HepG2 (cell line): ENCODE results near the gene PHKA1. TPM values are rescaled to one million over a fixed set of nuclear protein-coding genes. Genes with fewer than 3 reads are reported as not detected.

ENCODE experiments used
- ATAC-seq: fragments of 200-7000 bp; cut with Tn5 transposase; 3 replicates; pipeline ENCODE4 v1.9.1; 2020; ENCODE audit warnings: mild to moderate bottlenecking, moderate library complexity
- BruUV-seq: library from RNA; stranded (reverse); fragments of 400-500 nt; replicated peaks from 2 replicates; lab custom pipeline; 2021; lab: Mats Ljungman, UMichigan
- CTCF ChIA-PET: fragments of 300-600 bp; formaldehyde crosslinking; extraction: SDS; loops from one replicate; lab custom pipeline; 2021; ENCODE audit warnings: low total read pairs, inconsistent platforms, low intra/inter-chr PET ratio; lab: Yijun Ruan, JAX
- POLR2A ChIA-PET: fragments of 350-600 bp; sonication (Branson Sonifier 250); formaldehyde crosslinking; loops from one replicate; lab custom pipeline; 2020; ENCODE audit warnings: antibody characterized with exemption, inconsistent platforms; lab: Yijun Ruan, JAX
- DNase-seq: peaks from one replicate; pipeline ENCODE4 v3.0.0-alpha.2; 2015; ENCODE audit warnings: low spot score
- FAIRE-seq: peaks from 3 replicates; lab custom pipeline; 2011; peaks lifted over from hg19 to GRCh38; lab: Jason Lieb, UNC
- H2AFZ ChIP-seq: one replicate; pipeline ENCODE4 v1.6.1; 2011; ENCODE audit warnings: low read length, inconsistent platforms
- H3K27ac ChIP-seq: fragments of 300-600 bp; 3 replicates; pipeline ENCODE4 v1.8.0; 2011; ENCODE audit warnings: mixed run types, mild to moderate bottlenecking, mixed read lengths, low read length, inconsistent platforms; ENCODE audit not compliant: insufficient read depth; ENCODE audit errors: extremely low read length
- H3K27me3 ChIP-seq, 2 experiments: fragments of 200-600 bp in 1 of 2; 2 replicates in 1 of 2; 3 replicates in 1 of 2; pipeline versions ENCODE4 v1.6.0 to v1.8.0; 2011; ENCODE audit warnings: low read length in 2 of 2, mild to moderate bottlenecking in 2 of 2, moderate library complexity in 2 of 2, inconsistent platforms in 1 of 2; ENCODE audit not compliant: insufficient read depth in 2 of 2, control insufficient read depth in 1 of 2
- H3K36me3 ChIP-seq, 2 experiments: fragments of 200-600 bp in 1 of 2; replicated peaks in 1 of 2; 2 replicates in 1 of 2; 3 replicates in 1 of 2; pipeline versions ENCODE4 v1.5.1 to v1.8.0; 2011; ENCODE audit warnings: low read length in 2 of 2, inconsistent platforms in 1 of 2; ENCODE audit not compliant: insufficient read depth in 2 of 2, control insufficient read depth in 1 of 2
- H3K4me1 ChIP-seq: 2 replicates; pipeline ENCODE4 v1.5.1; 2012; ENCODE audit warnings: low read length, inconsistent platforms; ENCODE audit not compliant: insufficient read depth
- H3K4me2 ChIP-seq: 2 replicates; pipeline ENCODE4 v1.6.0; 2011; ENCODE audit warnings: low read depth, low read length, inconsistent platforms
- H3K4me3 ChIP-seq, 3 experiments: fragments of 200-600 bp in 1 of 3; sonication (generic), shearing (Covaris generic) in 1 of 3; replicated peaks in 1 of 3; 2 replicates each; pipeline ENCODE4 v1.5.1; 2011 to 2016; ENCODE audit warnings: low read length in 3 of 3, inconsistent platforms in 2 of 3, low read depth in 2 of 3, mild to moderate bottlenecking in 2 of 3, control low read depth in 1 of 3, mixed read lengths in 1 of 3; ENCODE audit not compliant: insufficient read depth in 1 of 3
- H3K79me2 ChIP-seq: one replicate; pipeline ENCODE4 v1.6.1; 2011; ENCODE audit warnings: low read length, inconsistent platforms; ENCODE audit not compliant: insufficient read depth
- H3K9ac ChIP-seq: 2 replicates; pipeline ENCODE4 v1.6.0; 2011; ENCODE audit warnings: mild to moderate bottlenecking, low read depth, low read length, inconsistent platforms; ENCODE audit not compliant: insufficient read depth
- H3K9me3 ChIP-seq: 2 replicates; pipeline ENCODE4 v1.5.1; 2012; ENCODE audit warnings: mild to moderate bottlenecking, low read length
- H4K20me1 ChIP-seq: 2 replicates; pipeline ENCODE4 v1.6.0; 2011; ENCODE audit warnings: inconsistent platforms, mild to moderate bottlenecking, low read length, moderate library complexity; ENCODE audit not compliant: insufficient read depth
- DMAP1 ChIP-seq: IDR thresholded peaks from 2 replicates; pipeline ENCODE4 v1.6.1; 2016
- FOXC1 ChIP-seq: sonication (generic); formaldehyde crosslinking; IDR thresholded peaks from 2 replicates; pipeline ENCODE4 v1.8.0; 2022; ENCODE audit warnings: mild to moderate bottlenecking, missing genetic modification reagents, borderline replicate concordance
- FOXK2 ChIP-seq: fragments of 450-650 bp; IDR thresholded peaks from 2 replicates; pipeline ENCODE4 v1.6.1; 2016
- HIVEP1 ChIP-seq: sonication (generic); formaldehyde crosslinking; IDR thresholded peaks from 2 replicates; pipeline ENCODE4 v1.4.0; 2020; ENCODE audit warnings: mild to moderate bottlenecking, missing genetic modification reagents
- KLF12 ChIP-seq: sonication (generic); formaldehyde crosslinking; IDR thresholded peaks from 2 replicates; pipeline ENCODE4 v1.4.0; 2020; ENCODE audit warnings: missing genetic modification reagents, borderline replicate concordance
- RBM22 ChIP-seq: fragments of 200-400 bp; formaldehyde crosslinking; optimal IDR thresholded peaks from 2 replicates; pipeline ENCODE3; 2017; ENCODE audit warnings: mild to moderate bottlenecking, low read length, moderate library complexity
- SCMH1 ChIP-seq: sonication (generic); formaldehyde crosslinking; IDR thresholded peaks from 2 replicates; pipeline ENCODE4 v1.9.0; 2021; ENCODE audit warnings: missing genetic modification reagents, mild to moderate bottlenecking, borderline replicate concordance
- THYN1 ChIP-seq: sonication (generic); formaldehyde crosslinking; IDR thresholded peaks from 2 replicates; pipeline ENCODE4 v1.8.1; 2023; ENCODE audit warnings: low read depth, mild to moderate bottlenecking, moderate library complexity, missing genetic modification reagents, borderline replicate concordance
- ZBTB7A ChIP-seq: sonication (generic); formaldehyde crosslinking; IDR thresholded peaks from 2 replicates; pipeline ENCODE4 v1.8.0; 2022; ENCODE audit warnings: mild to moderate bottlenecking, missing genetic modification reagents
- ZFP36L2 ChIP-seq: sonication (generic); formaldehyde crosslinking; IDR thresholded peaks from 2 replicates; pipeline ENCODE4 v1.4.0; 2020; ENCODE audit warnings: missing genetic modification reagents
- ZNF124 ChIP-seq: sonication (generic); formaldehyde crosslinking; IDR thresholded peaks from 2 replicates; pipeline ENCODE4 v1.4.0; 2020; ENCODE audit warnings: missing genetic modification reagents
- ZNF207 ChIP-seq: fragments of 450-650 bp; IDR thresholded peaks from 2 replicates; pipeline ENCODE4 v1.6.1; 2016; ENCODE audit warnings: antibody characterized with exemption, borderline replicate concordance
- ZNF354B ChIP-seq: sonication (generic); formaldehyde crosslinking; IDR thresholded peaks from 2 replicates; pipeline ENCODE4 v1.8.0; 2022; ENCODE audit warnings: mild to moderate bottlenecking, missing genetic modification reagents
- ZNF639 ChIP-seq: conservative IDR thresholded peaks from 2 replicates; pipeline ENCODE4 v1.6.1; 2018; ENCODE audit warnings: missing genetic modification reagents
- WGBS: methylation state at CpG from one replicate; pipeline ENCODE4 v1.1.6; 2017; ENCODE audit warnings: low lambda C conversion rate; 5-methylcytosine and 5-hydroxymethylcytosine counted together
- in situ Hi-C: cut with HindIII; loops from 2 replicates; pipeline ENCODE4 v1.10.0; 2017; ENCODE audit warnings: low pct_unique_long_range_greater_than_20kb; ENCODE audit not compliant: extremely low pct_ligation_motif_present
- intact Hi-C: fragments of 100-400 bp; cut with micrococcal nuclease; formaldehyde crosslinking; loops from one replicate; pipeline ENCODE4 v1.10.0; 2022; ENCODE audit not compliant: unreplicated experiment
- polyA plus RNA-seq, 8 experiments: library from polyadenylated mRNA; depleted of rRNA in 3 of 8; stranded (reverse) in 7 of 8; unstranded in 1 of 8; fragments of >200 nt; fragmentation: Illumina TruSeq in 4 of 8; extraction: Trizol in 4 of 8; gene quantifications; 2 replicates each; pipeline versions ENCODE4 v1.2.1 to v1.2.3, GENCODE V29; 2011 to 2016; ENCODE audit warnings: low read depth in 4 of 8, missing spikeins in 1 of 8, mixed read lengths in 1 of 8; ENCODE audit not compliant: insufficient read depth in 1 of 8
- total RNA-seq, 5 experiments: library from RNA; depleted of rRNA; stranded (reverse); fragments of >200 nt; fragmentation: Illumina TruSeq; extraction: Trizol; gene quantifications; 2 replicates each; pipeline ENCODE4 v1.2.3, GENCODE V29; 2016; ENCODE audit warnings: low read depth in 1 of 5
- TF ChIP-seq, protein P1 (sequence below): sonication (generic); formaldehyde crosslinking; IDR thresholded peaks from 2 replicates; pipeline ENCODE4 v1.4.0; 2020; ENCODE audit warnings: missing genetic modification reagents, borderline replicate concordance

PHKA1 gene
- total and polyA plus RNA-seq, 2 of the 13 experiments (the other 11 are each of a cell fraction or from before 2014, with no cell fraction given), result 5.4 to 6.6 TPM

GRCh38 chrX:72676465-72676864, 37.6 kb downstream of the PHKA1 start:
- intact Hi-C loops, result no loop called here
- no peaks in the 10 kb centered on the region for H3K79me2 ChIP-seq
- no peak overlapping the region for H3K4me3 ChIP-seq
- no peaks in the 10 kb centered on the region for H3K9me3 ChIP-seq
- 100% methylated on average over 2 of the region's 2 CpGs for WGBS
- no peaks in the 10 kb centered on the region for H4K20me1 ChIP-seq
- H3K27me3 ChIP-seq, result no peaks in the 10 kb centered on the region
- no peaks in the 10 kb centered on the region for H3K36me3 ChIP-seq
- no peak overlapping the region for H3K27ac ChIP-seq
- DNase-seq (no peak), ATAC-seq (no peak), FAIRE-seq (no peak)
- ChIA-PET CTCF (no interaction called here), POLR2A (no interaction called here)
- no peak overlapping the region for H3K9ac ChIP-seq
- no peak overlapping the region for H2AFZ ChIP-seq
- no peaks in the 10 kb centered on the region for H3K4me1 ChIP-seq
- in situ Hi-C loops, result no loop called here
- BruUV-seq, result no TSS peak
- H3K4me2 ChIP-seq, result no peak overlapping the region
- TF ChIP-seq ZNF354B (CRISPR knock-in tag) (no peak), ZBTB7A (no peak), DMAP1 (no peak), ZNF124 (no peak), HIVEP1 (no peak), RBM22 (no peak), ZNF207 (no peak), SCMH1 (CRISPR knock-in tag) (no peak), FOXC1 (no peak), ZNF639 (CRISPR knock-in tag) (no peak), ZFP36L2 (CRISPR knock-in tag) (no peak), KLF12 (CRISPR knock-in tag) (no peak), THYN1 (no peak), FOXK2 (no peak)
- TF ChIP-seq, protein P1, sequence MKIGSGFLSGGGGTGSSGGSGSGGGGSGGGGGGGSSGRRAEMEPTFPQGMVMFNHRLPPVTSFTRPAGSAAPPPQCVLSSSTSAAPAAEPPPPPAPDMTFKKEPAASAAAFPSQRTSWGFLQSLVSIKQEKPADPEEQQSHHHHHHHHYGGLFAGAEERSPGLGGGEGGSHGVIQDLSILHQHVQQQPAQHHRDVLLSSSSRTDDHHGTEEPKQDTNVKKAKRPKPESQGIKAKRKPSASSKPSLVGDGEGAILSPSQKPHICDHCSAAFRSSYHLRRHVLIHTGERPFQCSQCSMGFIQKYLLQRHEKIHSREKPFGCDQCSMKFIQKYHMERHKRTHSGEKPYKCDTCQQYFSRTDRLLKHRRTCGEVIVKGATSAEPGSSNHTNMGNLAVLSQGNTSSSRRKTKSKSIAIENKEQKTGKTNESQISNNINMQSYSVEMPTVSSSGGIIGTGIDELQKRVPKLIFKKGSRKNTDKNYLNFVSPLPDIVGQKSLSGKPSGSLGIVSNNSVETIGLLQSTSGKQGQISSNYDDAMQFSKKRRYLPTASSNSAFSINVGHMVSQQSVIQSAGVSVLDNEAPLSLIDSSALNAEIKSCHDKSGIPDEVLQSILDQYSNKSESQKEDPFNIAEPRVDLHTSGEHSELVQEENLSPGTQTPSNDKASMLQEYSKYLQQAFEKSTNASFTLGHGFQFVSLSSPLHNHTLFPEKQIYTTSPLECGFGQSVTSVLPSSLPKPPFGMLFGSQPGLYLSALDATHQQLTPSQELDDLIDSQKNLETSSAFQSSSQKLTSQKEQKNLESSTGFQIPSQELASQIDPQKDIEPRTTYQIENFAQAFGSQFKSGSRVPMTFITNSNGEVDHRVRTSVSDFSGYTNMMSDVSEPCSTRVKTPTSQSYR, result no peak
